ENCODE results near the gene STK4.
"Not testable (repeated sequence)": the region's sequence is repeated elsewhere in the genome, so short reads cannot be mapped to it uniquely, and the experiment has no call there.

STK4 gene

GRCh38 chr20:45019027-45019761 is 52.9 kb downstream of the STK4 start:
- peaks cover 2% of the 10 kb centered on the region; the same call in 1 of the 2 replicates for H3K4me1 ChIP-seq
- no peak overlapping the region for H3K9ac ChIP-seq

GRCh38 chr20:45019762-45020123 is 53.4 kb downstream of the STK4 start:
- Histone ChIP-seq H3K9me3 (no peaks in the 10 kb centered on the region), H3K4me1 (no peaks in the 10 kb centered on the region), H3K36me3 (peaks cover 62% of the 10 kb centered on the region), H3K4me3 (no peak overlapping the region), H3K27ac (no peak overlapping the region), H3K4me2 (no peak overlapping the region), H4K20me1 (no peaks in the 10 kb centered on the region; the same call in 1 of the 2 replicates), H3K27me3 (no peaks in the 10 kb centered on the region), H3K9ac (no peak overlapping the region)
- TF ChIP-seq Cebpa-rat (IDR thresholded peaks at IDR 0.05): no peak

More at GRCh38 chr20:45019027-45019761, 52.9 kb downstream of the STK4 start:
- Histone ChIP-seq H3K9me3 (no peaks in the 10 kb centered on the region), H3K4me2 (no peak overlapping the region), H3K4me3 (no peak overlapping the region), H4K20me1 (no peaks in the 10 kb centered on the region; the same call in 1 of the 2 replicates), H3K27ac (no peak overlapping the region), H3K36me3 (peaks cover 63% of the 10 kb centered on the region), H3K27me3 (no peaks in the 10 kb centered on the region)
- no peak for TF ChIP-seq Cebpa-rat (IDR thresholded peaks at IDR 0.05)

- H3K4me1 ChIP-seq: no peaks in the 10 kb centered on the region
- H3K4me3 ChIP-seq: no peak overlapping the region
- no peak for TF ChIP-seq Cebpa-rat (IDR thresholded peaks at IDR 0.05)
- H3K4me2 ChIP-seq: no peak overlapping the region
- H3K9ac ChIP-seq: no peak overlapping the region
- H4K20me1 ChIP-seq: no peaks in the 10 kb centered on the region; the same call in 1 of the 2 replicates
- H3K36me3 ChIP-seq: peaks cover 64% of the 10 kb centered on the region
- H3K27ac ChIP-seq: no peak overlapping the region
- H3K27me3 ChIP-seq: no peaks in the 10 kb centered on the region
- H3K9me3 ChIP-seq: no peaks in the 10 kb centered on the region
Observed at GRCh38 chr20:45020236-45020886, 54.0 kb downstream of the STK4 start.

GRCh38 chr20:45021631-45022030 is 55.3 kb downstream of the STK4 start:
- Histone ChIP-seq H4K20me1 (no peaks in the 10 kb centered on the region; the same call in 1 of the 2 replicates), H3K4me1 (no peaks in the 10 kb centered on the region), H3K9me3 (no peaks in the 10 kb centered on the region), H3K27me3 (no peaks in the 10 kb centered on the region), H3K4me3 (no peak overlapping the region), H3K4me2 (no peak overlapping the region), H3K36me3 (peaks cover 66% of the 10 kb centered on the region), H3K9ac (no peak overlapping the region), H3K27ac (no peak overlapping the region)
- no peak for TF ChIP-seq Cebpa-rat (IDR thresholded peaks at IDR 0.05)

- not testable (repeated sequence) for H3K4me3 ChIP-seq, H3K27me3 ChIP-seq, H3K9ac ChIP-seq, H4K20me1 ChIP-seq, H3K9me3 ChIP-seq, H3K4me2 ChIP-seq, H3K27ac ChIP-seq, H3K4me1 ChIP-seq
- H3K36me3 ChIP-seq: peaks cover 67% of the 10 kb centered on the region
Observed at GRCh38 chr20:45023140-45023539, 56.8 kb downstream of the STK4 start.

- Histone ChIP-seq H3K36me3 (peaks cover 88% of the 10 kb centered on the region), H3K27ac (no peak overlapping the region), H3K4me2 (no peak overlapping the region)
Observed at GRCh38 chr20:45028424-45029136, 62.3 kb downstream of the STK4 start.

GRCh38 chr20:45029884-45030283 is 63.6 kb downstream of the STK4 start:
- Histone ChIP-seq H3K27me3 (no peaks in the 10 kb centered on the region), H3K4me3 (no peak overlapping the region), H3K4me2 (no peak overlapping the region), H3K36me3 (peaks cover 83% of the 10 kb centered on the region), H3K9me3 (peaks cover 10% of the 10 kb centered on the region), H3K4me1 (no peaks in the 10 kb centered on the region), H3K9ac (no peak overlapping the region), H4K20me1 (no peaks in the 10 kb centered on the region), H3K27ac (no peak overlapping the region)
- TF ChIP-seq Cebpa-rat (IDR thresholded peaks at IDR 0.05): no peak

More at GRCh38 chr20:45028424-45029136, 62.3 kb downstream of the STK4 start:
- H3K4me3 ChIP-seq: no peak overlapping the region
- H3K27me3 ChIP-seq: no peaks in the 10 kb centered on the region
- no peaks in the 10 kb centered on the region for H3K4me1 ChIP-seq
- TF ChIP-seq Cebpa-rat (IDR thresholded peaks at IDR 0.05): no peak
- H3K9me3 ChIP-seq: peaks cover 10% of the 10 kb centered on the region
- no peak overlapping the region for H3K9ac ChIP-seq
- H4K20me1 ChIP-seq: no peaks in the 10 kb centered on the region

GRCh38 chr20:45032276-45032675 is 66.0 kb downstream of the STK4 start:
- Histone ChIP-seq H3K4me3 (no peak overlapping the region), H3K9ac (no peak overlapping the region), H3K4me2 (no peak overlapping the region), H3K9me3 (peaks cover 10% of the 10 kb centered on the region), H4K20me1 (peaks cover 14% of the 10 kb centered on the region; the same call in 1 of the 2 replicates), H3K27ac (no peak overlapping the region), H3K27me3 (no peaks in the 10 kb centered on the region), H3K4me1 (peaks cover 8% of the 10 kb centered on the region), H3K36me3 (peaks cover 63% of the 10 kb centered on the region)
- TF ChIP-seq Cebpa-rat (IDR thresholded peaks at IDR 0.05): no peak

- Histone ChIP-seq H3K4me1 (peaks cover 8% of the 10 kb centered on the region), H4K20me1 (peaks cover 16% of the 10 kb centered on the region; the same call in 1 of the 2 replicates), H3K4me2 (no peak overlapping the region), H3K4me3 (no peak overlapping the region), H3K9me3 (peaks cover 10% of the 10 kb centered on the region), H3K27me3 (no peaks in the 10 kb centered on the region), H3K36me3 (peaks cover 59% of the 10 kb centered on the region), H3K9ac (no peak overlapping the region), H3K27ac (no peak overlapping the region)
- TF ChIP-seq Cebpa-rat (IDR thresholded peaks at IDR 0.05): no peak
Observed at GRCh38 chr20:45032781-45033180, 66.5 kb downstream of the STK4 start.

- peaks cover 8% of the 10 kb centered on the region for H3K4me1 ChIP-seq
- H3K4me2 ChIP-seq: no peak overlapping the region
Observed at GRCh38 chr20:45034436-45034835, 68.1 kb downstream of the STK4 start.

More at GRCh38 chr20:45034436-45034835, 68.1 kb downstream of the STK4 start:
- Histone ChIP-seq H3K9ac (no peak overlapping the region), H3K27me3 (no peaks in the 10 kb centered on the region), H3K27ac (no peak overlapping the region), H4K20me1 (peaks cover 16% of the 10 kb centered on the region; the same call in 1 of the 2 replicates), H3K4me3 (no peak overlapping the region), H3K9me3 (peaks cover 10% of the 10 kb centered on the region), H3K36me3 (peaks cover 43% of the 10 kb centered on the region)
- TF ChIP-seq Cebpa-rat (IDR thresholded peaks at IDR 0.05): no peak
